ENCODE measurements around the gene RUVBL2.

Gene RUVBL2

GRCh38 chr19:48999481-49000325 is 6.0 kb downstream of the RUVBL2 start:
- no peak for TF ChIP-seq Cebpa-rat (IDR thresholded peaks at IDR 0.05)
- Histone ChIP-seq H3K9me3 (replicated peaks in 1 of 11) (no peaks in the 10 kb centered on the region), H3K27ac (no peak overlapping the region), H3K4me2 (no peak overlapping the region), H3K9ac (peak overlapping the region in 5 of 11 experiments; percentile 6 to 31 (median 21); a peak in 3 of 22 replicates), H4K20me1 (peaks cover 0 to 77% (median 57%) of the 10 kb centered on the region in 11 experiments; a peak in 18 of 22 replicates), H3K36me3 (peaks cover 33 to 71% (median 57%) of the 10 kb centered on the region in 11 experiments), H3K4me1 (peaks cover 16 to 32% (median 20%) of the 10 kb centered on the region in 10 experiments), H3K4me3 (no peak overlapping the region), H3K27me3 (no peaks in the 10 kb centered on the region)

- no peak overlapping the region for H3K4me3 ChIP-seq
- no peaks in the 10 kb centered on the region for H3K27me3 ChIP-seq
- peaks cover 0 to 8% (median under 1%) of the 10 kb centered on the region in 10 experiments; a peak in 2 of 20 replicates for H3K4me1 ChIP-seq
- H3K27ac ChIP-seq, result no peak overlapping the region
- no peak for TF ChIP-seq Cebpa-rat (IDR thresholded peaks at IDR 0.05)
- H3K4me2 ChIP-seq, result no peak overlapping the region
- no peaks in the 10 kb centered on the region for H3K9me3 ChIP-seq (replicated peaks in 1 of 11)
- peaks cover 65 to 100% (median 93%) of the 10 kb centered on the region in 11 experiments for H3K36me3 ChIP-seq
- H3K9ac ChIP-seq, result no peak overlapping the region
- H4K20me1 ChIP-seq, result peaks cover 0 to 59% (median 27%) of the 10 kb centered on the region in 11 experiments; a peak in 16 of 22 replicates
These were observed 10.4 kb downstream of the RUVBL2 start for GRCh38 chr19:49004133-49004532.

DNA sequence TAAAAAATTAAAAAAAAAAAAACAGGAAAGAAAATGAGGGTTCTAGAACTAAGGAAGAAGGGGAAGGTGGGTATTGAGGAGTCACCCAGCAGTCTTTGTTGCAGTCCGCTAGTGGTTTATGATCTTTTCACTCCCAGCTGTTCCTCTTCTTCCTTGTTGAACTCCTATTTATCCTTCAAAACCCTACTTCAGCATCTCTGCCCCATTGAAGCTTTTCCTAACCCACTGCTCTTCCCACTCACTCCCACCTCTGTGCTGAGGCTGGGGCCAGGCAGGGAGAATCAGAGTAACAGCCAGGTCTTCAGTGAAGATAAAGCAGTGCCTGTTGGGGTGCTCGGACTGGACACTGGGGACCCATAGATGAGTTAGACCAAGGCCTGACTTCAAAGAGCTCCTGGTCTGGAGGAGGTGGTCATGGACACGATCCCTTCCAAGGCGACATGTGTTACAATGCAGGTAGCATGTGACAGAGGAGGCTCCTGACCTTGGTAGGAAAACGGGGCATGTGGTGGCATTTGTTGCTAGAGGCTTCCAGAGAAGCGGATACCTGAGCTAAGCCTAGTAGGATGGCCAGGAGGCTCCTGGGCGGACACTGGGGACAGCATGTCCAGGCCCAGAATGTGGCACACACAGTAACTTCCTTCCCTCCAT is 11.4 kb downstream of the RUVBL2 start:
- Histone ChIP-seq H3K36me3 (peaks cover 75 to 100% (median 94%) of the 10 kb centered on the region in 11 experiments), H3K27ac (no peak overlapping the region), H3K4me3 (no peak overlapping the region), H3K4me2 (no peak overlapping the region), H4K20me1 (peaks cover 0 to 57% (median 19%) of the 10 kb centered on the region in 11 experiments; a peak in 13 of 22 replicates), H3K9me3 (replicated peaks in 1 of 11) (no peaks in the 10 kb centered on the region), H3K27me3 (no peaks in the 10 kb centered on the region), H3K4me1 (peaks cover 0 to 5% (median 0%) of the 10 kb centered on the region in 10 experiments; a peak in 1 of 20 replicates), H3K9ac (no peak overlapping the region)
- no peak for TF ChIP-seq Cebpa-rat (IDR thresholded peaks at IDR 0.05)

GRCh38 chr19:49006905-49007304 is 13.2 kb downstream of the RUVBL2 start:
- Histone ChIP-seq H4K20me1 (peaks cover 0 to 68% (median 18%) of the 10 kb centered on the region in 11 experiments; a peak in 13 of 22 replicates), H3K4me2 (no peak overlapping the region), H3K4me1 (no peaks in the 10 kb centered on the region), H3K36me3 (peaks cover 85 to 100% (median 98%) of the 10 kb centered on the region in 11 experiments), H3K9ac (no peak overlapping the region), H3K27me3 (no peaks in the 10 kb centered on the region), H3K27ac (no peak overlapping the region), H3K9me3 (replicated peaks in 1 of 11) (no peaks in the 10 kb centered on the region), H3K4me3 (no peak overlapping the region)
- TF ChIP-seq Cebpa-rat (IDR thresholded peaks at IDR 0.05), result no peak

DNA sequence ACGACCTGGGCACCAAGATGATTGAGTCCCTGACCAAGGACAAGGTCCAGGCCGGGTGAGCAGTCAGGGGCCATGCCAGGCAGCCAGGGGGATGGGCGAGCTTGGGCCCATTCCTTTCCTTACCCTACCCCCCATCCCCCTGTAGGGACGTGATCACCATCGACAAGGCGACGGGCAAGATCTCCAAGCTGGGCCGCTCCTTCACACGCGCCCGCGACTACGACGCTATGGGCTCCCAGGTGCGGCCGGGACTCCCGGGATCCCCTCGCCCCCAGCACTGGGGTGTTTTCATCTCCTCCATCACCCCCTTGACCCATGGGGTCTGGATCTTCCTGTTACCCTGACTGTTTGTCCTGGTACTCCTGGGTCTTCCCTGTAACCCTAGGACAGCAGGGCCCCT is 16.1 kb downstream of the RUVBL2 start:
- Histone ChIP-seq H3K9ac (no peak overlapping the region), H3K9me3 (replicated peaks in 1 of 11) (no peaks in the 10 kb centered on the region), H4K20me1 (peaks cover 0 to 77% (median 27%) of the 10 kb centered on the region in 11 experiments; a peak in 15 of 22 replicates), H3K4me2 (no peak overlapping the region), H3K4me3 (no peak overlapping the region), H3K27me3 (no peaks in the 10 kb centered on the region), H3K4me1 (no peaks in the 10 kb centered on the region), H3K36me3 (peaks cover 77 to 100% (median 98%) of the 10 kb centered on the region in 11 experiments), H3K27ac (no peak overlapping the region)
- no peak for TF ChIP-seq Cebpa-rat (IDR thresholded peaks at IDR 0.05)

- no peak overlapping the region for H3K27ac ChIP-seq
- H4K20me1 ChIP-seq, result peaks cover 0 to 79% (median 30%) of the 10 kb centered on the region in 11 experiments; a peak in 15 of 22 replicates
- no peak for TF ChIP-seq Cebpa-rat (IDR thresholded peaks at IDR 0.05)
- H3K9me3 ChIP-seq (replicated peaks in 1 of 11), result no peaks in the 10 kb centered on the region
- H3K36me3 ChIP-seq, result peaks cover 77 to 100% (median 98%) of the 10 kb centered on the region in 11 experiments
- H3K4me3 ChIP-seq, result no peak overlapping the region
- H3K9ac ChIP-seq, result no peak overlapping the region
- no peak overlapping the region for H3K4me2 ChIP-seq
- no peaks in the 10 kb centered on the region for H3K27me3 ChIP-seq
- H3K4me1 ChIP-seq, result no peaks in the 10 kb centered on the region
These were observed 16.8 kb downstream of the RUVBL2 start for GRCh38 chr19:49010453-49010852.

- Histone ChIP-seq H4K20me1 (peaks cover 0 to 79% (median 33%) of the 10 kb centered on the region in 11 experiments; a peak in 15 of 22 replicates), H3K36me3 (peaks cover 77 to 100% (median 98%) of the 10 kb centered on the region in 11 experiments), H3K9me3 (replicated peaks in 1 of 11) (no peaks in the 10 kb centered on the region), H3K9ac (no peak overlapping the region), H3K27ac (no peak overlapping the region), H3K4me3 (no peak overlapping the region), H3K27me3 (no peaks in the 10 kb centered on the region), H3K4me1 (no peaks in the 10 kb centered on the region), H3K4me2 (no peak overlapping the region)
- no peak for TF ChIP-seq Cebpa-rat (IDR thresholded peaks at IDR 0.05)
These were observed 17.5 kb downstream of the RUVBL2 start for GRCh38 chr19:49011194-49011593.

GRCh38 chr19:49014123-49014869 is 20.6 kb downstream of the RUVBL2 start:
- Histone ChIP-seq H4K20me1 (peaks cover 0 to 90% (median 49%) of the 10 kb centered on the region in 11 experiments; a peak in 16 of 22 replicates), H3K36me3 (peaks cover 60 to 78% (median 71%) of the 10 kb centered on the region in 11 experiments), H3K9me3 (replicated peaks in 1 of 11) (no peaks in the 10 kb centered on the region), H3K27me3 (peaks cover 23 to 26% (median 24%) of the 10 kb centered on the region in 11 experiments), H3K4me2 (no peak overlapping the region), H3K9ac (no peak overlapping the region), H3K4me1 (peaks cover 15 to 23% (median 22%) of the 10 kb centered on the region in 10 experiments), H3K4me3 (no peak overlapping the region), H3K27ac (no peak overlapping the region)
- TF ChIP-seq Cebpa-rat (IDR thresholded peaks at IDR 0.05), result no peak
